ENCODE measurements around the gene POTEE. TPM values are rescaled to one million over a fixed set of nuclear protein-coding genes. Genes with fewer than 3 reads are reported as not detected.

The POTEE gene
- total RNA-seq, 1 donor from 2014 or later: 0.45 TPM

Other genes starting within 250 kb of the POTEE start
- 88.0 TPM for gene FAM168B, start 116.1 kb upstream of the POTEE start, total RNA-seq
- 52.0 TPM for gene PLEKHB2, start 104.2 kb upstream of the POTEE start, total RNA-seq
- gene RAB6D, start 154.6 kb downstream of the POTEE start, total RNA-seq: not detected